Muscle of leg (tissue), 16 donors: ENCODE data around the gene CNGA2. TPM values are rescaled to one million over a fixed set of nuclear protein-coding genes. Genes with fewer than 3 reads are reported as not detected.
A peak's percentile ranks its signal among the peaks of the same experiment; 100 is the strongest.
"Not testable (repeated sequence)": the region's sequence is repeated elsewhere in the genome, so short reads cannot be mapped to it uniquely, and the experiment has no call there.

Source experiments
- DNase-seq: peaks from one replicate; pipeline ENCODE4 v3.0.0; 2013
- H3K27ac ChIP-seq: one replicate; pipeline ENCODE4 v1.5.1; 2013; ENCODE audit warnings: mild to moderate bottlenecking, low read length, control low read depth
- H3K27me3 ChIP-seq: one replicate; pipeline ENCODE4 v1.6.1; 2013; ENCODE audit warnings: low read length; ENCODE audit not compliant: control insufficient read depth, insufficient read depth
- H3K36me3 ChIP-seq: one replicate; pipeline ENCODE4 v1.6.1; 2013; ENCODE audit warnings: low read length; ENCODE audit not compliant: control insufficient read depth, insufficient read depth
- H3K4me1 ChIP-seq: one replicate; pipeline ENCODE4 v1.6.1; 2013; ENCODE audit warnings: low read length; ENCODE audit not compliant: control insufficient read depth, insufficient read depth
- H3K4me3 ChIP-seq: one replicate; pipeline ENCODE4 v1.5.1; 2013; ENCODE audit warnings: low read length, control low read depth
- H3K9me3 ChIP-seq: replicated peaks from 2 replicates; pipeline ENCODE4 v1.6.1; 2013; ENCODE audit warnings: low read depth, low read length; ENCODE audit not compliant: control insufficient read depth
- WGBS: methylation state at CpG from one replicate; pipeline ENCODE4 v1.1.5; 2013; ENCODE audit warnings: missing lambda C conversion rate; ENCODE audit not compliant: insufficient coverage; 5-methylcytosine and 5-hydroxymethylcytosine counted together
- long read RNA-seq, 11 donors: transcript quantifications; one replicate each; lab custom pipeline, GENCODE V29; 2026
- polyA plus RNA-seq, 8 donors: library from polyadenylated mRNA; unstranded; fragments of 120-200 nt; gene quantifications; one replicate each; pipeline versions ENCODE4 v1.2.1 to v1.2.3, GENCODE V29; 2013; ENCODE audit warnings: inconsistent platforms in 1 of 8, low replicate concordance in 1 of 8; ENCODE audit not compliant: insufficient read length in 8 of 8, insufficient read depth in 1 of 8
- total RNA-seq: library from RNA; stranded (reverse); fragments of 120-200 nt; gene quantifications from one replicate; pipeline ENCODE4 v1.2.4, GENCODE V29; 2013

The CNGA2 gene
- total RNA-seq (not detected), polyA plus RNA-seq (not detected)
- long read RNA-seq, donor 1: 0 reads
- long read RNA-seq, donor 2: 0 reads
- long read RNA-seq, donor 3: 0 reads
- long read RNA-seq, donor 4: 0 reads
- long read RNA-seq, donor 5: 0 reads
- long read RNA-seq, donor 6: 0 reads
- long read RNA-seq, donor 7: 0 reads
- long read RNA-seq, donor 8: 0 reads
- long read RNA-seq, donor 9: 0 reads
- long read RNA-seq, donor 10: 0 reads
- long read RNA-seq, donor 11: 0 reads

GRCh38 chrX:151734446-151734845 is at the start of gene CNGA2:
CNGA2 (plus strand) TSS chrX:151734746; CDS start chrX:151738484, 3,738 bp downstream.
- Histone ChIP-seq H3K27me3 (peaks cover 33% of the 10 kb centered on the region), H3K27ac (no peak within 1 kb of the TSS), H3K36me3 (no peaks in the 10 kb centered on the region), H3K9me3 (no peaks in the 10 kb centered on the region), H3K4me3 (no peak within 1 kb of the TSS), H3K4me1 (no peaks in the 10 kb centered on the region)
- DNase-seq: no peak
- 82% methylated on average over 3 of the region's 4 CpGs for WGBS

- Histone ChIP-seq H3K27me3 (peaks cover 4% of the 10 kb centered on the region), H3K36me3 (no peaks in the 10 kb centered on the region), H3K9me3 (no peaks in the 10 kb centered on the region), H3K4me1 (no peaks in the 10 kb centered on the region), H3K4me3 (no peak overlapping the region), H3K27ac (no peak overlapping the region)
- DNase-seq: no peak
Observed at GRCh38 chrX:151687635-151688034, 46.9 kb upstream of the CNGA2 start.

- Histone ChIP-seq H3K27ac (no peak overlapping the region), H3K4me3 (no peak overlapping the region), H3K36me3 (no peaks in the 10 kb centered on the region), H3K4me1 (no peaks in the 10 kb centered on the region), H3K27me3 (peaks cover 5% of the 10 kb centered on the region), H3K9me3 (no peaks in the 10 kb centered on the region)
- DNase-seq: no peak
Observed at GRCh38 chrX:151688695-151689094, 45.9 kb upstream of the CNGA2 start.

DNA sequence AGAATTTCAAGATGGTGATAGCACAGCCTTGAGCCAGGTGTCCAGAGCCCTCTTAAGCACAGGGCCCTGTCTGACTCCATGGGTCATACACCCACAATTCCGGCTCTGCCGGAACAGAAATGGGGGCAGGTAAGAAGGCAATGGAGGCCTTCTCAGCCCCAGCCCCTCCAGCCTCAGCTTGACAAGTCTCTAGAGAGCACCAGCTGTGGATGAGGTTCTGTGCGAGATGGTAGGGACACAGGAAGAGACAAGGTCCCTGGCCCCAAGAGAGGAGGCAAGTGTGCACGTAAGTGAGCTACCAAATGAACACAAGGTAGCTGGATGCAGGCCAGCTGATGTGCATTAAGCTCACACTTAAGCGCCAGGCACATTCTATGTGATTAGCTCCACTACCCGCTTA is 41.7 kb upstream of the CNGA2 start:
- peaks cover 12% of the 10 kb centered on the region for H3K27me3 ChIP-seq
- no peak for DNase-seq
- WGBS: 70% methylated on average over 4 of the region's 6 CpGs
- H3K4me1 ChIP-seq: peaks cover 13% of the 10 kb centered on the region
- no peaks in the 10 kb centered on the region for H3K36me3 ChIP-seq
- H3K4me3 ChIP-seq: no peak overlapping the region
- no peaks in the 10 kb centered on the region for H3K9me3 ChIP-seq
- no peak overlapping the region for H3K27ac ChIP-seq

- Histone ChIP-seq H3K36me3 (peaks cover 4% of the 10 kb centered on the region), H3K4me1 (peaks cover 20% of the 10 kb centered on the region), H3K9me3 (no peaks in the 10 kb centered on the region), H3K27me3 (peaks cover 16% of the 10 kb centered on the region), H3K4me3 (no peak overlapping the region), H3K27ac (no peak overlapping the region)
- 82% methylated on average over 7 of the region's 12 CpGs for WGBS
- no peak for DNase-seq
Observed at GRCh38 chrX:151694121-151694520, 40.4 kb upstream of the CNGA2 start.

DNA sequence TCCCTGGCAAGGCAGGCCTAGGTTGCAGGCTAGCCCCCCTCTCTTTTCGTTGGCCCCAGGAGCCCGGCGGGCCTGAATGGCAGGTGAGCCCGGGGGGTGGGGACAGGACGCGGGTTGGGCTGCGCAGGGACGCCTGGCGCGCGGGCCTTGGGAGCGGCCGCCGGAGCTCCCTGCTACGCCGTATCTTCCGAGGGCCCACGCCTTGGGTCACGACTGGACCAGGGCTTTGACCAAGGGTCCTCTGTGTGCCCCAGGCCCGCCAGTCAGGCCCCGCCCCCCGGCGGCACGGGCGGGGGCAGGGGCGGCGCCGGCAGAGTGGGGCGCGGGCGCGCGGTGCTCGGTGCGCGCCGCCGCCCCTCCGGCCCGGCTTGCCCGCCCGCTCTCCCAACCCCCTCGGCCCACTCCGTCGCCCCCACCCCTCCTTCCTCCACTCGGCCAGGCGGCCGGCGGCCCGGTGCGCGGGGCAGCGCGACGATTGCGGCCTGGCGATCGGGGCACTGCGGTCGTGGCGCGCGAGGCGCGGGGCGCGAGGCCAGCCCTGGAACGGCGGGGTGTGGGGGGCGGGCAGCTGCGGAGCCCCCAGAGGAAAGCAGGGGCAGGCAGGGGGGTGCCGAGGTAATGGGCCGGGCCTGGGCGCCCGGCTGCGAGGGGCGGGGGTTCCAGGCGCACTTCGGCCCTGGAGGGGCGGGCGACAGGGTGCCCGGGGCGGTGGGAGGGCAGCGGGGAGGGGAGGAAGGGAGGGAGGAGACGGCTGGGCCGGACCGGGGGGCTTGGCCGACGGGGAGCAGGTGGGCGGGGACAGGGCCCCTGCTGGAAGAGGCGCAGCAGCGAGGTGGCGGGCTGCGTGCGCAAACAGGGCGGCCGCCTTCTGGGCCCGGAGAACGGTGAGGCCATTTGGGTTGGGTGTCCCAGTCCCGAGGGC is 39.6 kb upstream of the CNGA2 start, which contains the start of gene PRRG3:
Gene PRRG3 (plus strand): TSS at position 798 of the 922 bp plus-strand sequence. CDS start 3,357 bp downstream, outside the sequence.
- peak; percentile 78 for DNase-seq
- no peaks in the 10 kb centered on the region for H3K9me3 ChIP-seq
- H3K27me3 ChIP-seq: peaks cover 19% of the 10 kb centered on the region
- WGBS: 36% methylated on average over 86 of the region's 100 CpGs
- peak within 1 kb of the TSS; percentile 82 for H3K27ac ChIP-seq
- peaks cover 7% of the 10 kb centered on the region for H3K36me3 ChIP-seq
- peaks cover 20% of the 10 kb centered on the region for H3K4me1 ChIP-seq
- peak within 1 kb of the TSS; percentile 43 for H3K4me3 ChIP-seq

GRCh38 chrX:151695583-151696340 is 38.8 kb upstream of the CNGA2 start:
- 36% methylated on average over 15 of the region's 19 CpGs for WGBS
- Histone ChIP-seq H3K4me3 (peak overlapping the region; percentile 43), H3K27ac (peak overlapping the region; percentile 82), H3K4me1 (peaks cover 20% of the 10 kb centered on the region), H3K36me3 (peaks cover 12% of the 10 kb centered on the region), H3K27me3 (peaks cover 21% of the 10 kb centered on the region), H3K9me3 (no peaks in the 10 kb centered on the region)
- DNase-seq: peak; percentile 79

- peaks cover 31% of the 10 kb centered on the region for H3K4me1 ChIP-seq
- not testable (repeated sequence) for H3K9me3 ChIP-seq, H3K4me3 ChIP-seq
- WGBS: 60% methylated on average over 1 of the region's 8 CpGs
- peaks cover 26% of the 10 kb centered on the region for H3K27me3 ChIP-seq
- peaks cover 22% of the 10 kb centered on the region for H3K36me3 ChIP-seq
- DNase-seq: peak; percentile 48
- peak overlapping the region; percentile 82 for H3K27ac ChIP-seq
Observed at GRCh38 chrX:151697082-151697481, 37.5 kb upstream of the CNGA2 start.

GRCh38 chrX:151697522-151697921 is 37.0 kb upstream of the CNGA2 start:
- WGBS: 63% methylated on average over 4 of the region's 4 CpGs
- Histone ChIP-seq H3K36me3 (peaks cover 22% of the 10 kb centered on the region), H3K9me3 (no peaks in the 10 kb centered on the region), H3K27ac (peak overlapping the region; percentile 82), H3K4me1 (peaks cover 35% of the 10 kb centered on the region), H3K4me3 (no peak overlapping the region), H3K27me3 (peaks cover 26% of the 10 kb centered on the region)
- peak; percentile 96 for DNase-seq

GRCh38 chrX:151698485-151698884 is 36.1 kb upstream of the CNGA2 start:
- H3K36me3 ChIP-seq: peaks cover 22% of the 10 kb centered on the region
- peaks cover 44% of the 10 kb centered on the region for H3K4me1 ChIP-seq
- H3K9me3 ChIP-seq: no peaks in the 10 kb centered on the region
- H3K27me3 ChIP-seq: peaks cover 24% of the 10 kb centered on the region
- no peak overlapping the region for H3K4me3 ChIP-seq
- H3K27ac ChIP-seq: no peak overlapping the region
- DNase-seq: no peak
- WGBS: 69% methylated on average over 5 of the region's 6 CpGs
